KMS-11 (cell line): Measurements from ENCODE around the gene CENPK.

ENCODE experiments used
- H2AFZ ChIP-seq: fragments of 200-600 bp; sonication (generic); 2 replicates; pipeline ENCODE4 v1.6.1; 2016; ENCODE audit warnings: antibody characterized with exemption, mixed run types, low read depth
- H3K27ac ChIP-seq: fragments of 200-600 bp; sonication (generic); 2 replicates; pipeline ENCODE4 v1.6.1; 2016; ENCODE audit warnings: mild to moderate bottlenecking, mixed run types
- H3K27me3 ChIP-seq: fragments of 200-600 bp; sonication (generic); 2 replicates; pipeline ENCODE4 v1.6.1; 2017; ENCODE audit warnings: mild to moderate bottlenecking, low read depth, mixed run types, moderate library complexity; ENCODE audit not compliant: insufficient read depth
- H3K36me3 ChIP-seq: fragments of 200-600 bp; sonication (generic); 2 replicates; pipeline ENCODE4 v1.6.1; 2017; ENCODE audit warnings: mild to moderate bottlenecking, mixed run types; ENCODE audit not compliant: insufficient read depth
- H3K4me1 ChIP-seq: fragments of 200-600 bp; sonication (generic); 2 replicates; pipeline ENCODE4 v1.6.1; 2016; ENCODE audit warnings: mild to moderate bottlenecking, low read depth, mixed run types; ENCODE audit not compliant: poor library complexity, severe bottlenecking
- H3K4me2 ChIP-seq: fragments of 200-600 bp; sonication (generic); 2 replicates; pipeline ENCODE4 v1.7.0; 2016; ENCODE audit warnings: mild to moderate bottlenecking, mixed run types
- H3K4me3 ChIP-seq: fragments of 200-600 bp; sonication (generic); IDR thresholded peaks from 2 replicates; pipeline ENCODE4 v1.6.1; 2017; ENCODE audit warnings: low read depth, low read length, mixed read lengths; ENCODE audit not compliant: insufficient read depth
- H3K79me2 ChIP-seq: fragments of 200-600 bp; sonication (generic); 2 replicates; pipeline ENCODE4 v1.6.1; 2016; ENCODE audit warnings: low read depth, mixed run types; ENCODE audit not compliant: insufficient read depth
- H3K9ac ChIP-seq: fragments of 200-600 bp; sonication (generic); 2 replicates; pipeline ENCODE4 v1.6.1; 2016; ENCODE audit warnings: mild to moderate bottlenecking, mixed run types
- H4K20me1 ChIP-seq: fragments of 200-600 bp; sonication (generic); 2 replicates; pipeline ENCODE4 v1.6.1; 2016; ENCODE audit warnings: mild to moderate bottlenecking, mixed run types; ENCODE audit not compliant: insufficient read depth
- TF ChIP-seq, protein P1 (sequence below): fragments of 200-600 bp; sonication (generic); conservative IDR thresholded peaks from 2 replicates; pipeline ENCODE4 v1.6.1; 2017; ENCODE audit warnings: low read depth, mild to moderate bottlenecking, antibody characterized with exemption, low read length, moderate library complexity, mixed read lengths

The CENPK gene

DNA sequence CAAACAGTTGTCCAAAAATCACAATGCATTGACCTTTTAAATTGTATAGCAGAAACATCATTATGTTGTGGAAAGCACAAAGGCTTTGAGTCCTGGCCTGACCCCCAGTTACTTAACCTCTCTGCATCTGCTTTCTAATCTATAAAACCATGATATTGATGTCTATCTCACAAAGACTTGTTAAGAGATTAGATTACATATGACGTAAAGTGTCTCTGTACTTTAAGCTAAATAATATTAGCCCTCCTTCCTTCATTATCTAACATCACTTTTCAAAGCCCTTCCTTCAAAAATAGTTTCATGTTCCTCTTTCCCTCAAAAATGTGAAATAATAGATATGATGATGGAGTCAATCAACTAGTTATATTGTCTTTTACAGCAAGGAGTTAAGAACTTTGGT, 84.6 kb downstream of the CENPK start:
- TF ChIP-seq, protein P1, sequence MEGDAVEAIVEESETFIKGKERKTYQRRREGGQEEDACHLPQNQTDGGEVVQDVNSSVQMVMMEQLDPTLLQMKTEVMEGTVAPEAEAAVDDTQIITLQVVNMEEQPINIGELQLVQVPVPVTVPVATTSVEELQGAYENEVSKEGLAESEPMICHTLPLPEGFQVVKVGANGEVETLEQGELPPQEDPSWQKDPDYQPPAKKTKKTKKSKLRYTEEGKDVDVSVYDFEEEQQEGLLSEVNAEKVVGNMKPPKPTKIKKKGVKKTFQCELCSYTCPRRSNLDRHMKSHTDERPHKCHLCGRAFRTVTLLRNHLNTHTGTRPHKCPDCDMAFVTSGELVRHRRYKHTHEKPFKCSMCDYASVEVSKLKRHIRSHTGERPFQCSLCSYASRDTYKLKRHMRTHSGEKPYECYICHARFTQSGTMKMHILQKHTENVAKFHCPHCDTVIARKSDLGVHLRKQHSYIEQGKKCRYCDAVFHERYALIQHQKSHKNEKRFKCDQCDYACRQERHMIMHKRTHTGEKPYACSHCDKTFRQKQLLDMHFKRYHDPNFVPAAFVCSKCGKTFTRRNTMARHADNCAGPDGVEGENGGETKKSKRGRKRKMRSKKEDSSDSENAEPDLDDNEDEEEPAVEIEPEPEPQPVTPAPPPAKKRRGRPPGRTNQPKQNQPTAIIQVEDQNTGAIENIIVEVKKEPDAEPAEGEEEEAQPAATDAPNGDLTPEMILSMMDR, result no peak
- Histone ChIP-seq H3K79me2 (no peaks in the 10 kb centered on the region), H2AFZ (no peak overlapping the region), H3K4me3 (no peak overlapping the region), H3K36me3 (no peaks in the 10 kb centered on the region), H4K20me1 (no peaks in the 10 kb centered on the region), H3K4me2 (no peak overlapping the region), H3K4me1 (peaks cover 8% of the 10 kb centered on the region), H3K9ac (no peak overlapping the region), H3K27me3 (no peaks in the 10 kb centered on the region), H3K27ac (no peak overlapping the region)

DNA sequence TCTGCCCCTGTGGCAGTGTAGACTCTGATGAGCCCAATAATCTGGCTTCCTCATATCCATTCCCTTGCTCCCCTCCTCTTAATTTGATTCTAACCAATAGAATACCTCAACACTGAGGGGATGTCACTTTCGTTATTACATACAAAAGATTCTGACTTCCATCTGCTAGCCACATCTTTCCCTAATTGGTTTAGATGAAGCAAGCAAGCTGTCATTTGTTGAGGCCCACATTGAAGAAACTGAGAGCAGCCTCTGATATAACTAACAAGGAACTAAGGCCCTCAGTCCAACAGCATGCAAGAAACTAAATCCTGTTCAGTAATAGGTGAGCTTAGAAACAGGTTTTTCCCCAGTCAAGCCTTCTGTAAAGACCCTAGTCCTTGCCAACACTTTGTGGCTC, 87.1 kb downstream of the CENPK start:
- Histone ChIP-seq H3K4me3 (no peak overlapping the region), H3K27me3 (no peaks in the 10 kb centered on the region), H4K20me1 (no peaks in the 10 kb centered on the region), H3K27ac (no peak overlapping the region), H3K4me1 (peaks cover 4% of the 10 kb centered on the region), H2AFZ (no peak overlapping the region), H3K36me3 (no peaks in the 10 kb centered on the region), H3K9ac (no peak overlapping the region), H3K4me2 (no peak overlapping the region), H3K79me2 (no peaks in the 10 kb centered on the region)
- TF ChIP-seq, protein P1, result no peak

DNA sequence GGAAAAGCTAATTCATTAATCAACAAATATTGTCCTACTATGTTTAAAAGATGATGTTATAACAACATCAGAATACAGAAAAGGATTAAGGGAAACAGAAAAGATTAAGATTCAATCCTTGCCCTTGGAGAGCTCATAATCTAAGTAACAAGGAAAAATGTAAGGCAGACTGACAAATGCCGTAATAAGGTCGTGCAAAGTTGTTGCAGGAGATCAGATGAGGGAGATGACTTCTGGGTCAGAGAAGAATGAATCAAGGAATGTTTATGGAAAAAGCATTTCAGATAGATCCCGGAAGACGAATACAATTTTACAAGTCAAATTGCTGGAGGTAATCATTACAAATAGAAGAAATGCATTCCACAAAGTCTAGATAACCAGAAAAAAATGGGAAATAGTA, 87.6 kb downstream of the CENPK start:
- Histone ChIP-seq H3K79me2 (no peaks in the 10 kb centered on the region), H3K27me3 (no peaks in the 10 kb centered on the region), H3K4me1 (peaks cover 4% of the 10 kb centered on the region), H3K27ac (no peak overlapping the region), H3K4me2 (no peak overlapping the region), H3K4me3 (no peak overlapping the region), H3K36me3 (no peaks in the 10 kb centered on the region), H2AFZ (no peak overlapping the region), H4K20me1 (no peaks in the 10 kb centered on the region), H3K9ac (no peak overlapping the region)
- TF ChIP-seq, protein P1, result no peak

DNA sequence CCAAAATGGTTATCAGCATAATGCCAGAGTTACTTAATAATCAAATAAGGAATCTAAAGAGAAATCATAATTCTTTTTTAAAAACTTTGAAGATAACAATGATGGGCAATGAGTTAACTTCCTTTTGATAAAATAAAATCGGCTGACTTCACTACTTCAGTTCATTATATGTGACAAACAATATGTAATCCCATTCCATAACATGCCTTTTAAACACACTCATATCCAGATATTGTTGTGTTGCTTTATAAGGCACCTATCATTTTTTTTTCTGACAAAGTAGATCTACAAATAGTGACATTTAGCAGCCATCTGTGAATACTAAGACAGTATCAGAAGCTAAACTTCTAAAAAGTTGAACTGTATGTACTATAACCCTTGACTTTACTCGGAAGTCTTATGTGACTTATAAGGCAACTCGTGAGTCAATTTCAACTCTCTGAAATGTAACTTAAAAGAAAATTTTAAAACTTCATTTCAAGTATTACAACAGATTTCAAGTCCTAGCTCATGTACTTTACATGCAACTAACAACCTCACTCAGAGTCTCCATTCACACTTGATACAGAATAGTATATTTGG, 88.7 kb downstream of the CENPK start:
- Histone ChIP-seq H4K20me1 (no peaks in the 10 kb centered on the region), H3K4me1 (no peaks in the 10 kb centered on the region), H3K4me3 (no peak overlapping the region), H2AFZ (no peak overlapping the region), H3K27me3 (no peaks in the 10 kb centered on the region), H3K9ac (no peak overlapping the region), H3K4me2 (no peak overlapping the region), H3K27ac (no peak overlapping the region), H3K79me2 (no peaks in the 10 kb centered on the region), H3K36me3 (no peaks in the 10 kb centered on the region)
- TF ChIP-seq, protein P1, result no peak
